MM.1S (cell line): ENCODE results near the gene SGCG.

Source experiments
- EZH2 ChIP-seq: fragments of 300-600 bp; sonication (generic); optimal IDR thresholded peaks from 2 replicates; pipeline ENCODE3; 2017; ENCODE audit warnings: low read depth, mild to moderate bottlenecking, antibody characterized with exemption, low read length, mixed read lengths
- EZH2phosphoT487 ChIP-seq: fragments of 300-600 bp; sonication (generic); IDR thresholded peaks from 2 replicates; pipeline ENCODE4 v1.6.1; 2018; ENCODE audit warnings: antibody characterized with exemption, low read length
- TF ChIP-seq, protein P1 (sequence below): fragments of 300-600 bp; sonication (generic); IDR thresholded peaks from 2 replicates; pipeline ENCODE4 v1.5.1; 2016; ENCODE audit warnings: antibody characterized with exemption, low read length, mixed read lengths

DNA sequence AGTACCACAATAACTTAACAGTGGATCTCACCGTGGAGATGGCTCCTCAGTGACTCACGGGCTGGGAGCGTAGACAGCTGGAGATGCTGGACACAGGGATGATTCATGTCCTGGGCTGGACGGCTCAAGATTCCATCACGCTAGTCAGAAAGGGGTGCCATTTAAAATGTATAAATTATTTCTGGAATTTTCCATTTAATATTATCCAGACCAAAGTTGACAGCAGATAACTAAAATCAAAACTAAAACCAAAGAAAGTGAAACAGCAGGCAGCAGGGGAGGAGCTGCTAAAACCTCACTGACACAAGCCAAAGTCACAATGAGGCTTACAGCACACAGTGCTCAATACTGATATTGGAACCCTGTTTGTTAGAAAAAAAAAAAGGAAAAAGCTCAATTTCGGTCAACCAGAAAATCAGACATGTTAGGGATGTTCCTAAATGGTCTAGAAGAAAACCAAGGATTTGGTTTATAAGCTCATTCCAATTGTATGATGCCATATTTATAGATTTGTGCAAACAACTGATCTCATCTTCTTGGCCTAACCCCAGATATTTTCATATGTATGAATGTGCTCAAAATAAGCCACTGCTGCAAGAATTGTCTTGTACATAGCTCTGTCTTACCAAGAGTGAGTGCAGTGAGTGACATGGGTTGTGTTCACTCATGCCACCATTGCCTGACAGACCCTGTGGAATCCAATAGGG, 140.9 kb downstream of the SGCG start:
- TF ChIP-seq, protein P1, sequence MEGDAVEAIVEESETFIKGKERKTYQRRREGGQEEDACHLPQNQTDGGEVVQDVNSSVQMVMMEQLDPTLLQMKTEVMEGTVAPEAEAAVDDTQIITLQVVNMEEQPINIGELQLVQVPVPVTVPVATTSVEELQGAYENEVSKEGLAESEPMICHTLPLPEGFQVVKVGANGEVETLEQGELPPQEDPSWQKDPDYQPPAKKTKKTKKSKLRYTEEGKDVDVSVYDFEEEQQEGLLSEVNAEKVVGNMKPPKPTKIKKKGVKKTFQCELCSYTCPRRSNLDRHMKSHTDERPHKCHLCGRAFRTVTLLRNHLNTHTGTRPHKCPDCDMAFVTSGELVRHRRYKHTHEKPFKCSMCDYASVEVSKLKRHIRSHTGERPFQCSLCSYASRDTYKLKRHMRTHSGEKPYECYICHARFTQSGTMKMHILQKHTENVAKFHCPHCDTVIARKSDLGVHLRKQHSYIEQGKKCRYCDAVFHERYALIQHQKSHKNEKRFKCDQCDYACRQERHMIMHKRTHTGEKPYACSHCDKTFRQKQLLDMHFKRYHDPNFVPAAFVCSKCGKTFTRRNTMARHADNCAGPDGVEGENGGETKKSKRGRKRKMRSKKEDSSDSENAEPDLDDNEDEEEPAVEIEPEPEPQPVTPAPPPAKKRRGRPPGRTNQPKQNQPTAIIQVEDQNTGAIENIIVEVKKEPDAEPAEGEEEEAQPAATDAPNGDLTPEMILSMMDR = no peak
- TF ChIP-seq EZH2phosphoT487 = no peak
- TF ChIP-seq EZH2 = no peak
